NCI-H2107 (cell line): ENCODE measurements around the gene RPL18.
"Not testable (repeated sequence)": the region's sequence is repeated elsewhere in the genome, so short reads cannot be mapped to it uniquely, and the experiment has no call there.

Experiments
- DNase-seq: peaks from one replicate; lab custom pipeline; 2025; lab: John Stamatoyannopoulos, UW

Gene RPL18

GRCh38 chr19:48618916-48619691 lies at the start of gene RPL18, which contains the start of gene SPHK2:
TSS of gene RPL18 (minus strand) at chr19:48619178. CDS start at chr19:48619143, 35 bp downstream.
TSS of gene SPHK2 (plus strand) at chr19:48619506. CDS start at chr19:48620515, 1,009 bp downstream.
- DNase-seq, result peak; percentile 96

- DNase-seq, result no peak
Observed at GRCh38 chr19:48668761-48669160, 49.8 kb upstream of the RPL18 start.

DNA sequence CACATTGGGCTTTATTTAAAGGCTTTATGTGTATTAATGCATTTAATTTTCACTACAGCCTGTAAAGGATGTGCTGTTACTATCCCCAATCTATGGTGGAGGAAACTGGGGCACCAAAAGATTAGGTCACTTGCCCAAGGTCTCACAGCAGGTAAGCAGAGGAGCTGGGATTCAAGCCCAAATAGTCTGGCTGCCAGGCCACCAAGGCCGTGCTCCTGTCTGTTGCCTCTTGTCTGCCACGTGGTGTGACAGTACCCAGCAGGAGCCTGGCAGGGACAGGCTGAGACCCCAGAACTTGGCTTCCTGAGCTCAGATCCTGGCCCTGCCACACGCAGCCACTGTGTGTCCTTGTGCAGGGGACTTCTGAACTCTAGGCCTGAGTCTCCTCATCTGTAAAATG lies 49.4 kb upstream of the RPL18 start:
- no peak for DNase-seq

DNA sequence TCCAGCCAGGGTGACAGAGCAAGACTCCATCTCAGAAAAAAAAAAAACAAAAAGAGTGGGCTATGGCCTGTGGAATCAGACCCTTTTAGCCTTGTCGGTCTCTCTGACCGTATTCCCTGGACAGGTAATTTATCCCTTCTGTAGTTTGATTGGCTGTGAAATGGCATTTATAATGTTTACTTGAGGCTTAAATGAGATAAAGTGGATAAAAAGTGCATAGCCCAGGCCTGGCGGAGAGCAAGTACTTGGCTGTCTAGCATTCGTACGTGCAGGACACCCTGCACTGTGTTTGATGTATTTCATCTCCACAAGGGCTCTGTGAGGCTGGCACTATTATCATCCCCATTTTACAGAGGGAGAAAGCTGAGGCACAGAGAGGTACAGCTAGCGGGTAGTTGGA lies 46.8 kb upstream of the RPL18 start:
- DNase-seq, result no peak

DNA sequence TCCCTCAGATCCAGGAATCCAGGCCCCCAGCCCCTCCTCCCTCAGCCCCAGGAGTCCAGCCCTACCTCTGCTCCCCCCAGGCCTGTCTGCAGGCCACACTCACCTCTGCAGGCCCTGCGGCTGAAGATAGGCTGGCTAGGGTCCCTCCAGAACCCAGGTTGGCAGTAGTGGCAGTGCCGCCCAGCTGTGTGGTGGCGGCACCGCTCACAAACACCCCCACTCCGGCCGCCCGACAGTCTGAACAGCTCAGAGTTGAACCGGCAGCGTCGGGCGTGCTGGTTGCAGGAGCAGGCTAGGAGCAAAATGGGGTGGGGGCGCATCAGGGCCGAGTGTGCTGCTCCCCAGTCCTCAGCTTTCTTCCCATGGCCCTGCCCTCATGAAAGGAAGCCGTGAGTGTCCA lies 45.5 kb upstream of the RPL18 start:
- no peak for DNase-seq

DNA sequence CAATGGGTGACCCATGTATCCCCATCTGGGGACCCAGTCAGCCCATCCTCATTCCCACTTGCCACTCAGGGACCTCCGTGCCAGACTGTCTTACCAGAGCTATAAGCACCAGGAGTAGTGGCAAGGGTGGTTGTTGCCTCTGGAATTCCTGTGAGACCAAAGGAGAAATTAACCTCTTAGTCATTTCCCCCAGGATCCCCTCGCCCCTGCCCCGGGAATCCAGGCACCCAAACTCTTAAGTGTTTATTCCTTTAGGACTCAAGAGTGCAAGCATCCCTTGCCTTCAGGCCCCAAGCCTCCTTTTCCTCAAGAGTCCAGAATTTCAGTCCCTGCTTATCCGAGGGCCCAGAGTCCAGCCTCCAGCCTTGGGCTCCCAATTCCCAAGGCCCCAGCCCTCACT lies 44.7 kb upstream of the RPL18 start:
- no peak for DNase-seq

- DNase-seq, result no peak
Observed at GRCh38 chr19:48661711-48662090, 42.7 kb upstream of the RPL18 start.

- DNase-seq, result no peak
Observed at GRCh38 chr19:48660852-48661710, 42.1 kb upstream of the RPL18 start.

DNA sequence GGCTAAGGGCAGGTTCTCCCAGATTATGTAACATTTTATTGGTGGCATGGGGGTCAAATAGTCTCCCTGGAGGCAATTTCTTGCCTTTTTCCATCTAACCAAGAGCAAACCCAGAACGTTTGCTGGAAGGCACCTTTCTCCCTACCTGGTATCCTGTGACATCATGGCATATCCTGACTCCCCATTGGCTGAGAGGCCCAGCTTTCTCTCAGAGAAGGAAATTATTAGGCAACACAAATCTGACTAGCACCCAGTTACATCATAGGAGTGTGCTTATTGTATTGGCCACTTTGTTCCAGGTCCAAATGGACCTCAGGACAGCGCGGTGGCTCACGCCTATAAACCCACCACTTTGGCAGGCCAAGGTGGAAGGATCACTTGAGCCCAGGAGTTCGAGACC lies 40.8 kb upstream of the RPL18 start:
- no peak for DNase-seq

GRCh38 chr19:48658483-48658882 lies 39.5 kb upstream of the RPL18 start:
- no peak for DNase-seq

DNA sequence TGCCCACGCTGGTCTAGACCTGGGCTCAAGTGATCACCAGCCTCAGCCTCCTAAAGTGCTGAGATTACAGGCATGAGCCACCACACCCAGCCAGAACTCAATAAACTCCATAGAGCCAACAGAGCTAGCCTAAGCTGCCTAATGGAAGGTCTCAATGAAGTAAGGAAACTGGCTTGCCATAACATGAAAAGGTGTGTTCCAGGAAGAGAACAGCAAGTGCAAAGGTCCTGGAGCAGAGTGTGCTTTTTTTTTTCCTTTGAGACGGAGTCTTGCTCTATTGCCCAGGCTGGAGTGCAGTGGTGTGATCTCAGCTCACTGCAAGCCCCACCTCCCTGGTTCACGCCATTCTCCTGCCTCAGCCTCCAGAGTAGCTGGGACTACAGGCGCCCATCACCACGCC lies 38.9 kb upstream of the RPL18 start:
- not testable (repeated sequence) for DNase-seq

DNA sequence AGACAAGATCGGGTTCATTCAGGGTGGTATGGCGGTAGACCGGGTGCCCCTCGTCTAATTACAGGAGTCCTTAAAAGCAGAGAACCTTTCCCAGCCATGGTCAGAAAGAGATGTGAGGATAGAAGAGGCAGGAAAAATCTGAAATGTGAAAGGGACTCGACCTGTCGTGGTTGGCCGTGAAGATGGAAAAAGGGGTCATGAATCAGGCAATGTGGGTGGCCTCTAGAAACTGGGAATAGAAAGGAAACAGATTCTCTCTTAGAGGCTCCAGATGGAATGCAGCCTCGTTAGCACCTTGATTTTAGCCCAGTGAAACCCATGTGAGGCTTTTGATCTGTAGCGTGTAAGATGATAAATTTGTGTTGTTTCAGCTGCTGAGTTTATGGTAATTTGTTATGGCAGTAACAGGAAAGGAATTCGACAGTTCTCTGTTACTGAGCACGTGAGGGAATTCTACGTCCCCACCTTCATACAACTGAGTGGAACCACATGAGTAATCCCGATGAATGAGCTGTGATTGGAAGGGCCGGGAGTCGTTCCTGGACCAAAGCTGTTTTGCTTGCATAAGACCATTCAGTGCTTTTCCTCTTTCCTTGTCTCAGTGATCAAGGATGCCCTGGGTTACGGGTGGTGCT lies 38.0 kb upstream of the RPL18 start:
- DNase-seq, result no peak

DNA sequence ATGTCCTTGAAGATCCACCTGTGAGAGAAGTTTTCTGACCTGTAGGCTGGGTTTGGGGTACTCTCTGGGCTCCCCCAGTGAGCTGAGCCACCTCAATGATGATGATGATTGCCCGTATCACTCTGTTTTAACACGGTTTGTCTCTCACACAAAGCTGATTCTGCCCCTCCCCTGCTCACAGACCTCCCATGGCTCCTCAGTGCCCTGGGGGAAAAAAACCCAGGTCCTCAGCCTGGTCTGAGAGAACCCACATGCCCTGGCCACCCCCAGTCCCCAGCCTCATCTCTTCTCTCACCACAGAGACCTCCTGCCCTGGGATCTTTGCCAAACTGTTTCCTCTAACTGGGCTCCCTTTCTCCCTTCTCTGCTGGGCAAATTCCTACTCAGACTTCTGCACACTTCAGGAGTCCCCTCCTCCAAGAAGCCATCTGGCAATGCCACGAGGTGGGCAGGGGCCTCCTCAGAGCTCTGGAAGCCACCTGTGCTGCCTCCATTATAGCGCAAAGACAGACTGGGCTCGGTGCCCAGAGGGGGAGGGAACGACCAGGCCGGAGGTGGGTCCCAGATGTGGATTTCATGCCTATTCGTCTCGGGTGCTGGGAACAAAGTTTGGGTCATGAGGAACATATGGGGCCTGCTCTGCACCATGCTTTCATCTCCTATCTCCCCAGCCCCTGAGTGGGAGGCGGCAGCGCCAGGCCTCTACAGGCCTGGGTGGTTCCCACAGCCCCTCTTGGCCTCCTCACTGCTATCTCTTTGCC lies 35.5 kb upstream of the RPL18 start:
- DNase-seq, result no peak

DNA sequence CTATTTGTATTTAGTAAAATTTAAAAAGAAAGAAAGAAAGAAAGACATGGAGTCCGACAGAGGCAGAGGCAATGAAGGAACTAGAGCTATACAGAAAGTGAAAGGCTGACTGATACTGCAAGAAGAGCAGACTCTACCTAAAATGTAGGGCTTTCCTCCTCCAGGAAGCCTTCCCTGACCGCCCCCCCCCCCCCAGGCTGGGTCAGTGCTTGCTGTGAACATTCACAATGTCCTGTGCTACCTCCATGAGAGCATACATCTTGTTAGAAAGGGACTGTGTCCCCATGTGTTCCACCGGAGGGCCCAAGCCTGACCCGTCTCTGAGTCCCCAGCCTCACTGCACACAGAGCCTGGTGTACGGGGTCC lies 32.7 kb upstream of the RPL18 start:
- DNase-seq, result no peak

DNA sequence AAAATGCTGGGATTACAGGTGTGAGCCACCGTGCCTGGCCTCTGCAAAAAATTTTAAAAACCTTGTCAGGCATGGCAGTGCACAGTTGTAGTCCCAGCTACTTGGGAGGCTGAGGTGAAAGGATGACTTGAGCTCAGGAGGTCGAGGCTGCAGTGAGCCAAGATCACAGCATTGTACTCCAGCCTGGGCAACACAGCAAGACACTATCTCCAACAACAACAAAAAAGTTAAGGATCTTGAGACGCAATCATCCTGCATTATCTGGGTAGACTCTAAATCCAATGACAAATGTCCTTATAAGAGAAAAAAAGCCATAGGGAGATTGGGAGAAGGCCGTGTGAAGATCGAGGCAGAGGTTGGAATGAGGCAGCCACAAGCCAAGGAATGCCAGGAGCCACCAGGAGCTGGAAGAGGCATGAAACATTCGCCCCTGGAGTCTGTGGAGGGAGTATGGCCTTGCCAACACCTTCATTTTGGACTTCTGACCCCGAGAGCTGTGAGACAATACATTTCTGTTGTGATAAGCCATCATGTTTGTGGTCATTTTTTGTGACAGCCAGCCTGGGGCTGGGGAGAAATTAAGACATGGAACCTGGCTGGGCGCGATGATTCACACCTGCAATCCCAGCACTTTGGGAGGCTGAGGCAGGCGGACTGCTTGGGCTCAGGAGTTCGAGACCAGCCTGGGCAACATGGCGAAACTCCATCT lies 32.1 kb upstream of the RPL18 start:
- no peak for DNase-seq

DNA sequence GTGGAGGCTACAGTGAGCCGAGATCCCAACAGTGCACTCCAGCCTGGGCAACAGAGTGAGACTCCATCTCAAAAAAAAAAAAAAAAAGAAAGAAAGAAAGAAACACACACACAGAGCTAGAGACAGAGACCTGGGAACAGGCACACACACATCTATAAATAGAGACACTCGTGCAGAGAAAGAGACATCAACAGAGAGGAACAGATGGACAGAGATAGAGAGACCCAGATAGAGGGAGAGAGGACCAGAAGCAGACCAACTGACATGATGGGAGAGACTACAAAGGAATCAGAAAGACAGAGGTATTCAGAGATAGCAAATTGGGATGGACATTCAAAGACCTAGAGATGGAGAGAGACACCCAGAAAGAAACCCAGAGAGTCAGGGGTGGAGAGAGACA lies 29.2 kb upstream of the RPL18 start:
- DNase-seq, result no peak

- DNase-seq, result no peak
Observed at GRCh38 chr19:48646722-48647216, 27.8 kb upstream of the RPL18 start.

- DNase-seq, result peak; percentile 80
Observed at GRCh38 chr19:48646001-48646721, 27.2 kb upstream of the RPL18 start, which contains the start of gene CA11. TSS of gene CA11 (minus strand) at chr19:48646187. CDS start at chr19:48645632, 555 bp downstream.

GRCh38 chr19:48645620-48646000 lies 26.6 kb upstream of the RPL18 start:
- no peak for DNase-seq

DNA sequence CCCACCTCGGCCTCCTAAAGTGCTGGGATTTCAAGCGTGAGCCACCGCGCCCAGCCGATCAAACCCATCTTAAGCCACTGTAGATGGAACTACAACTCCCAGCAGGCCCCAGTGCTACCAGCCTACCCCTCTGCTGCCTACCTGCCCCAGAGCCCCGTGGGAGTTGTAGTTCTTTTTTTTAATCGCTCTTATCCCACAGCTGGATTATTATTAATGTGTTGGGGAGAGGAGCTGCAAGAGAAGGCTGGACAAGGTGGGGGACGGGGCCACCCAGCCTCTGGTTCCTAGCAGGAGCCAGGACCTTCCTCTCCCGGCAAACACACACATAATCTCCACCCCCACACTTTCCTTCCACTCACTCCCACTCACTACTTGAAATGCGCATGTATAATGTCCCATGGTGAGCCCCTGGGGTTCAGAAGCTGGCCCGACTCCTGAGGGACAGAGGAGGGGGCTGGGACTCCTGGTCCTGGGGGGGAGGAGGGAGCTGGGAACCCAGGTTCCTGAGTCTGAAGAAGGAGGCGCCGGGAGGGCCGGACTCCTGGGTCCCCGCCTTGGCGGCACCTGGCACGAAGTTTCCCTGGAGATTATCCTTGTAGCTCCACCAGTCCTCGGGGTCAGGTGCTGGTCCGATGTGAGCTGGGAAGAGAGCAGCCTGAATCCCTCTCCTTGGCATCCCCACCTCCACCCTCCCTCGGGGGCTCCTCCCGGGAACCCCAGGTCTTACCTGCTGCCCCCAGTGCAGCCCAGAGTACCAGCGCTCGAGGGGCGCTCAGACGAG lies 26.1 kb upstream of the RPL18 start:
- peak; percentile 43 for DNase-seq
